Omental fat pad (tissue), 4 donors: ENCODE data around the gene UTS2R. TPM values are rescaled to one million over a fixed set of nuclear protein-coding genes. Genes with fewer than 3 reads are reported as not detected.

Experiments
- ATAC-seq: fragments of 150-250 bp; one replicate; pipeline ENCODE4 v1.9.1; 2016; ENCODE audit warnings: mild to moderate bottlenecking, moderate library complexity; ENCODE audit not compliant: low FRiP score
- DNase-seq: peaks from one replicate; pipeline ENCODE4 v3.0.0-alpha.2; 2019; ENCODE audit warnings: low spot score
- CTCF ChIP-seq, 3 donors: fragments of 450-650 bp; IDR thresholded peaks; one replicate each; pipeline ENCODE4 v1.5.1; 2016 to 2017; ENCODE audit warnings: antibody characterized with exemption in 3 of 3, mild to moderate bottlenecking in 3 of 3, moderate library complexity in 2 of 3
- total RNA-seq, 4 donors: library from RNA; depleted of rRNA; stranded (reverse); fragments of >200 nt; gene quantifications; one replicate each; pipeline ENCODE4 v1.1.0, GENCODE V29; 2016

UTS2R gene
- total RNA-seq, 4 donors from 2014 or later = not detected

GRCh38 chr17:82384730-82385481 lies 13.3 kb downstream of the UTS2R start:
- no peak for TF ChIP-seq CTCF (IDR thresholded peaks at IDR 0.05)
- DNase-seq (no peak), ATAC-seq (no peak)

GRCh38 chr17:82385559-82386254 lies 14.1 kb downstream of the UTS2R start:
- ATAC-seq (peak; percentile 17), DNase-seq (no peak)
- TF ChIP-seq CTCF (IDR thresholded peaks at IDR 0.05) = no peak

- TF ChIP-seq CTCF (IDR thresholded peaks at IDR 0.05) = no peak
- DNase-seq = no peak
- no peak for ATAC-seq
Observed at GRCh38 chr17:82386255-82386831, 14.8 kb downstream of the UTS2R start.

- ATAC-seq = no peak
- no peak for TF ChIP-seq CTCF (IDR thresholded peaks at IDR 0.05)
Observed at GRCh38 chr17:82386881-82387704, 15.5 kb downstream of the UTS2R start.

GRCh38 chr17:82387705-82388106 lies 16.1 kb downstream of the UTS2R start:
- no peak for DNase-seq
- no peak for ATAC-seq
- TF ChIP-seq CTCF (IDR thresholded peaks at IDR 0.05) = no peak

More at GRCh38 chr17:82386881-82387704, 15.5 kb downstream of the UTS2R start:
- no peak for DNase-seq

- no peak for TF ChIP-seq CTCF (IDR thresholded peaks at IDR 0.05)
- ATAC-seq (peak; percentile 13), DNase-seq (no peak)
Observed at GRCh38 chr17:82388223-82388921, 16.8 kb downstream of the UTS2R start.
